Mammary epithelial cell (primary cell): ENCODE data around the gene NACC2.

Experiments
- EZH2 ChIP-seq: IDR thresholded peaks from 2 replicates; pipeline ENCODE4 v1.6.1; 2012; ENCODE audit warnings: low read length, inconsistent platforms, borderline replicate concordance
- TF ChIP-seq, protein P1 (sequence below), 2 donors: IDR thresholded peaks in 1 of 2; conservative IDR thresholded peaks in 1 of 2; 2 replicates each; pipeline ENCODE4 v1.5.1; 2011 to 2012; ENCODE audit warnings: inconsistent platforms in 2 of 2, low read length in 2 of 2, mild to moderate bottlenecking in 2 of 2, control low read depth in 1 of 2, low read depth in 1 of 2; ENCODE audit not compliant: insufficient read depth in 1 of 2; ENCODE audit errors: extremely low read depth in 1 of 2

DNA sequence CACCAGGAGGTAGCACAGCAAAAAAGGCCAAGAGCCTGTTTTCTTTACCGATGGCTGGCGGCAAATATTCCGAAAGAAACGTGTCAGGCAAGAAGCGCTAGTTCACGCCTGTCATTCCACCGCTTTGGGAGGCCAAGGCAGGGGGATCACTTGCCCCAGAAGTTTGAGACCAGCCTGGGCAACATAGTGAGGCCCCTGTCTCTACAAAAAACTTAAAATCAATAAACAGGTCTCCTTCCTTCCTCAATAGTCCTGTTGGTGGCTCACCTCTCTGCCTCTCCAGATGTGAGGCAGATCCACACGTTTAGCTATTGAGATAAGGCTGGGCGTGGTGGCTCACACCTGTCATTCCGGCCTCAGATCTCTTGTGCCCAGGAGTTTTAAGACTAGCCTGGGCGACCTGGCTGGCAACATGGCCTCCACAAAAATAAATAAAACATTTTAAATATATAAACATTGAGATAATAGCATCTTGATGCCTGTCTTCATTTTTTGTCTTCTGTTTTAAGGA, 24.8 kb upstream of the NACC2 start:
- TF ChIP-seq, protein P1, sequence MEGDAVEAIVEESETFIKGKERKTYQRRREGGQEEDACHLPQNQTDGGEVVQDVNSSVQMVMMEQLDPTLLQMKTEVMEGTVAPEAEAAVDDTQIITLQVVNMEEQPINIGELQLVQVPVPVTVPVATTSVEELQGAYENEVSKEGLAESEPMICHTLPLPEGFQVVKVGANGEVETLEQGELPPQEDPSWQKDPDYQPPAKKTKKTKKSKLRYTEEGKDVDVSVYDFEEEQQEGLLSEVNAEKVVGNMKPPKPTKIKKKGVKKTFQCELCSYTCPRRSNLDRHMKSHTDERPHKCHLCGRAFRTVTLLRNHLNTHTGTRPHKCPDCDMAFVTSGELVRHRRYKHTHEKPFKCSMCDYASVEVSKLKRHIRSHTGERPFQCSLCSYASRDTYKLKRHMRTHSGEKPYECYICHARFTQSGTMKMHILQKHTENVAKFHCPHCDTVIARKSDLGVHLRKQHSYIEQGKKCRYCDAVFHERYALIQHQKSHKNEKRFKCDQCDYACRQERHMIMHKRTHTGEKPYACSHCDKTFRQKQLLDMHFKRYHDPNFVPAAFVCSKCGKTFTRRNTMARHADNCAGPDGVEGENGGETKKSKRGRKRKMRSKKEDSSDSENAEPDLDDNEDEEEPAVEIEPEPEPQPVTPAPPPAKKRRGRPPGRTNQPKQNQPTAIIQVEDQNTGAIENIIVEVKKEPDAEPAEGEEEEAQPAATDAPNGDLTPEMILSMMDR (conservative IDR thresholded peaks at IDR 0.05 in 1 of 2, IDR thresholded peaks at IDR 0.05 in 1 of 2; ENCODE audit: extremely low read depth in 1 of 2, insufficient read depth in 1 of 2, low read depth in 1 of 2, low read length in 2 of 2): no peak
- TF ChIP-seq EZH2: no peak
